HG02885 (cell line): ENCODE results near the gene DCP1B.

ENCODE experiments used
- ATAC-seq: cut with Tn5 transposase; IDR thresholded peaks from one replicate; pipeline ENCODE4 v1.9.1; 2021; ENCODE audit warnings: mild to moderate bottlenecking; ENCODE audit not compliant: unreplicated experiment, poor library complexity

The DCP1B gene

DNA sequence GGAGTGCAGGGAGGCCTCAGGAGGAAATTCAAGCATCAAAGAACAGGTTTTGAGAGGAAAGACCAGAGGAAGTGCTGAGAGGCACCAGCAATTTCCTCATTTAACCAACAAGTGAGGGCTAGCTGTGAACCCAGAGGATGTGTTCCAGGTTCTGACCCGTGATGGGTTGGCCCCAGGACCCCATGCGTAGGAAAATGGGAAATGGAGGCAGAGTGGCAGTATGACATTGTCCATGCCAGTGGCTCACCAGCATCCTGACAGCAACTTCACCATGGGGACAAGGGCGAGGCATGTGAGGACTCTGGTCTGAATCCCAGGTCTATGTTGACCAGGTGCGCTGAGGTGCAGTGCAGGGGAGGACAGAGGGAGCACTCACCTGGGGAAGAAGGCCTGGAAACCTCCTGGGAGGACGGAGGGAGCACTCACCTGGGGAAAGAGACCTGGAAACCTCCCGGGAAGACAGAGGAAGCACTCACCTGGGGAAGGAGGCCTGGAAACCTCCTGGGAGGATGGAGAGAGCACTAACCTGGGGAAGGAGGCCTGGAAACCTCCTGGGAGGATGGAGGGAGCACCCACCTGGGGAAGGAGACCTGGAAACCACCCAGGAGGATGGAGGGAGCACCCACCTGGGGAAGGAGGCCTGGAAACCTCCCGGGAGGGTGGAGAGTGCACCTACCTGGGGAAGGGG, 79.1 kb downstream of the DCP1B start:
- ATAC-seq = no peak

DNA sequence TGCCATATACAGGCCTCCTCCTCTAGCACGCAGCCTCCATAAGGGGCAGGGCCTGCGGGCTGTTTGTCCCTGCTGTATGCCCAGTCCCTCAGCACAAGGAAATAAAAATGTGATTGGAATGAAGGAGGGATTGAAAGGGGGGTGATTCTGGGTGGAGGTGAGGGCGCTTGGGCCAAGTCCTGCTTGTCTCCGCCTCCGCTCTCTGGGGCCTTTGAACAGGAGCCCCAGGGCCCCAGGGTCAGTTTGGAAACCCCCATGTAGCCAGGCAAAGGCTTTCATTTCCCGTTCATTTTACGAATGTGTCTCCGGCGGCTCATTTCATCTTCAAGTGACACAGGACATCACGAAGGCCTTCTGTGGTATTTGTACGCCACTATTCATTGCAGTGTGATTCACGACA, 81.3 kb downstream of the DCP1B start:
- ATAC-seq = no peak

DNA sequence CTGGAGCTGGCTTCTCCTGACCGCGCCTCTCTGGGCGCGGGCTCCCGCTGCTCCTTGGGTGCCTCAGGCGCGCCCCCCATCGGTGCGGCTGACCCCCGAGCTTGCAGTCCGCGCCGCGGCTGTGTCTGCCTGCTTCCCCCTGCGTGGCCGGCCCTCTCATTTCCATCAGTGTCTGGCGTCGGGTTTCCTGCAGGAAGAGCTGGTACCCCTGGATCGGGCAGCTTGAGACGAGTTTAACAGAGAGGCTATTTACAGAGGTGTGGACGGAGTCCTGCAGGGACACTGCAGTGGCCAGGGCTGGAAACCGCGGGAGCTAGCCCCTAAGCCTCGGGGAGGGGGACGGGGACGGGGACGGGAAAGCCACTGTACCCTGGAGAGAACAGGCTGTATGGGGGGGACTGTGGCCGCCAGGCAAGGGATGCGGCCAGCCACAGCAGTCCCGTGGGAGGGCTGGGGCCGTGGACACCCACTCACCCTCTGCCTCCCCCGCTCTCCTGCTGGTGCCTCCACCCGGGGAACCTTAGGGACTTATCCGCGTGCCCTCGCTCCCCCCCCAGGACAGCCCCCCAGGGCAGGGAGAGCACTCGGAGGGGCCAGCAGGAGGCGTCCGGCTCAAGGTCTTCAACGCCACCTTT, 82.1 kb downstream of the DCP1B start:
- ATAC-seq = no peak

DNA sequence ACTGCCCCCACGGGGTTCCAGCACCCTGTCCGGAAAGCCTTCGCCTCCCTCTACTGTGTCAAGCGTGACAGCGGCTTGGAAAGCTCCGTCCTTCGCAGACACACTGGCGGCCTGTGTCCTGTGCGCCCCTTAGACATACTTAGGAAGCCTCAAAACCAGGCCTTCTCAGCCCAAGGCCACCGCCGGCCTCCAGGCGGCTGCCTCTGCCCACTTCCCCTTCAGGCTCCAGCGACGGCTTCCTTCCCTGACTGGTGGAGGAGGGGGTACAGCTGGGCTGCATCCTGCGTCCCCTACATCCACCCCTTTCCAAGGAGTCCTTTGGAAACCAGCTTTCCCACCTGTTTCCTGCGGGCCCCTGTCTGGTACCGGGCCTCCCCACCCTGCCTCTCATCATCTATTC, 83.3 kb downstream of the DCP1B start:
- no peak for ATAC-seq

DNA sequence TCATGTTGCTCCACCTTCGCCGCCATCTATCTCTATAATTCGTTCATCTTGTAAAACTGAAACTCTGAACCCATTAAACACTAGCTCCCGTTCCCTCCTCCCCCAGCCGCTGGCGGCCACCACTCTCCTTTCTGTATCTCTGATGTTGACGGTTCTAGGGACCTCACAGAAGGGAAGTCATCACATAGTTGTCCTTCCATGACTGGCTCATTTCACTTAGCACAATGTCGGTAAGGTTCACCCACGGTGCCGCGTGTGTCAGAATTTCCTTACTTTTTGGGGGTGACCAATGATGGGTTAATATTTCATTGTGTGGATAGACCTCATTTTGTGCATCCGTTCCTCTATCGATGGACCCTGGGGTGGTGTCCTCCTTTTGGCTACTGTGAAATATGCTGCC, 83.8 kb downstream of the DCP1B start:
- no peak for ATAC-seq

DNA sequence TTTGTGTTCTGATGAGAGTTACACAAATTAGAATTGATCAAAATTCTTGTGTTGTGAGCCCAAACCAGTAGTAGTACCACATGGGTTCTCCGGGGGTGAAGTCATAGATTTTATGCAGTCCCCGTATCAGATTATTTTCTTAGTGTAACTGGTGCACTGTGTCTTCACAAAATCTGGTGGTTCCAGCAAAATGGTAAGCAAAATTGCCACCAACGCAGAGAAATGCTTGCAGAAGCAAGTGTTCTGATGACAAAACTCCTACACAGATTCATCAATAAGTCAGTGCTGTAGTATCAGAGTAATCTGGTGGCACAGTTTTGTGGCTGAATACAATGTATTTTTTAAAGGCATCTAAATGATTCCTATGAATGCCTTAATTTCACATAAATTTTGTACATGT, 84.5 kb downstream of the DCP1B start:
- no peak for ATAC-seq

DNA sequence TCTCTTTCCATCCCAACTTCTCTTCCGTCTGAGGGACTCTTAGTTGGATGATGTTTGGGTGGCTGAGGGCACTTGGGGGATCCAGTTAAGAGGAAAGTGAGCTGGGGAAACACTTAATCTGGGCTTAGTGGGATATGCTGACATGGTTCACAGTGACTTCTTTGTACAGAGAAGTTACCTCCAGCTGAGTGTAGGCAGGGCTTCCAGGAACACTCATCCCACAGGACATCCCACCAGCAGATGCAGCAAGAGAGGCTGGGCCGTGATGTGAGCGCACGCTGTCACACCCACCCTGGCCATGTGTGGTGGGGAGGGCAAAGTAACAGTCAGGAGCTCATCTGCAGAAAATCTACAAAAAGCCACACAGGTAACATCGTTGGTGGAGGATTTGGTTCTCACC, 85.0 kb downstream of the DCP1B start:
- no peak for ATAC-seq

DNA sequence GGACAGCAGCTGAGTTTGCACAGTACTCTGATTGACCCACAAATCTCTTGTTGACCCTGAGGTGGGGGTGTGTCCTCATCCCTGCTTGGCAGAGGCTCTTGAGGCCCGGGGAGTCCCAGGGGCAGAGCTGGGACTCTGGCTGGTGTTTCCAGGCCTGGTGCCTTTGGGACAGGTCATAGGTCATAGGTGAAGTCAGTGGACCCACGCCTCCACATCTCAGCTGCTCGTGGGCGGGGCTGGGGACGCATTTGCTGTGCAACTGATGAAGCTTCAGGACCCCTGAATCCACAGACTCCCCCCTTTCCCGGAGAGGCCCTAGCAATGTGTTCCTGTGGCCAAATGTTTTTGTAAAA, 85.4 kb downstream of the DCP1B start:
- no peak for ATAC-seq

DNA sequence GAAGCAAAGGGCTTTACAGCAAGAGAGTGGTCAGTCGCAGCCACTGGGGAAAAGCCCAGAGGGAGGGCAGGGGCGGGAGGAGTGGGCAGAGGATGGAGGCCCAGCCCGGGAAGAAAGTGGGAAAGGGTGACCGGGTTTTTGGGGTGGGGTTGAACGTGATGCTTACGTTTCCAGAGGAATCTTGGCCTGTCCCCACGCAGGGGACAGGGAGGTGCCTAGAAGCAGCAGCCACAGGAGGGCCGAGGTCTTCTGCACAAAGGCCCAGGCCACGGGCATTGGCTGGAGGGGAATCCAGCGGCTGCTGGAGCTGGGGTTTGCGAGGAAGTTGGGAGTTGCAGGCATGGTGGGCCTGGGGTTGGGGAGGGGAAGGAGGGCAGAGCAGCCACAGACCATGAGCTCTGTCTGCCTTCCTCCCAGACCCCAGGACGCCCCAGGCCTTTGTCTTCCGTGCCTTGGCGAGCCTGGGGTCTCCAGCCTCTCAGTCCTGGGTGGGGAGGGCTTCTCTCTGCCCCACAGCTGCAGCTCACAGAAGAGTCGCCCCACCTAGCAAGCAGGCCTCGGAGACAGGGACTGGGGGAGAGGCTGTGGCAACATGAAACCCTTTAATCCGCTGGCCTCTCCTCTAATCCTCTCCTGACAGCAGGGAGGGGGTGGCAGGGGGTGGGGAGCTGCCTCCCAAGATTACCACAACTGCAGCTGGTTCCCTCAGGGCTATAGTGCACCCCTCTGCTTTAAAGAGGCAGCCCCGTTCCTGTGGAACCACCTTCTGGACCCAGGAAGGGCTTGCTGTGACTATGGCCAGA, 86.0 kb downstream of the DCP1B start, which contains the start of gene CACNA2D4:
Gene CACNA2D4, minus strand, starts transcription at position 572 of the 803 bp plus-strand sequence. Its CDS starts 179 bp downstream, at position 393.
- no peak for ATAC-seq

DNA sequence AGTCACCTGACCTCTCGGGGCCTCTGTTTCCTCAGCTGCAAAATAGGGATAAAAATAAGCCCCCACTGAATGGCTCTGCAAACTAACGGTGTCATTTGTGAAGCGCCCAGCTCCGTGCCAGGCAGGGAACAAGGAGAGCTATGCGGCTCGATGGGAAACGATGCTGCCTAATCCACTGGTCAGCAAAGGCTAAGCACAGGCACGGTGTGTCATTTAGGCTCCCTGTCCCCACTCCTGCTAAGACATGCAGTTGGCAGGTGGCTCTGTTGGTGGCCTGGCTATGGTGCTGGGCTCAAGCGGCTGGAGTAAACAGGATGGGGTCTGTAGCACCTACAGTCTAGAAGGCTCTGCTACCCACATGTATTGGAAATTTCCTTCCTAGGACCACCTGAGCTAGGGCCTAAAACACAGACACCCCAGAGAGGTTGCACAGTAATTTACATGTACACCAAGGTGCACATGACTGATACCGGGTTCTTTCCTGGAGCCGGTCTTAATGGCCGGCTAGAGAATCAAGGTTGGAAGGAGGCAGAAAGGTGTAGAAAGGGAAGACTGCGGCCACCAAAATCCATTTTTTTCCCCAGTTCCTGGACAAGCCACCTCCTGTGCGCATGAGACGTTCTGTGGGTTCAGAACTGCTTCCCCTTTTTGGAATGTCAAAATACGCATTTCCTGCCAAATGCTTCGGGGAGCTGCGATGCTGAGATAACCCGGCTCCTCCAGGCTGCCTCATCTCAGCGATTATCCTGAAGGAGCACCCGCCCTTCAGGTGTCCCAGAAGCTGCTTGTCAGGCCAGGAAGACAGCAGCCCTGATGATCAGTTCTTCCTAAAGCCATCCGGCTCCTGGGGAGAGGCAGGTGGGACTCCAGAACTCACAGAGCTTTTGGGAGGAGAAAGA, 86.8 kb downstream of the DCP1B start:
- no peak for ATAC-seq

DNA sequence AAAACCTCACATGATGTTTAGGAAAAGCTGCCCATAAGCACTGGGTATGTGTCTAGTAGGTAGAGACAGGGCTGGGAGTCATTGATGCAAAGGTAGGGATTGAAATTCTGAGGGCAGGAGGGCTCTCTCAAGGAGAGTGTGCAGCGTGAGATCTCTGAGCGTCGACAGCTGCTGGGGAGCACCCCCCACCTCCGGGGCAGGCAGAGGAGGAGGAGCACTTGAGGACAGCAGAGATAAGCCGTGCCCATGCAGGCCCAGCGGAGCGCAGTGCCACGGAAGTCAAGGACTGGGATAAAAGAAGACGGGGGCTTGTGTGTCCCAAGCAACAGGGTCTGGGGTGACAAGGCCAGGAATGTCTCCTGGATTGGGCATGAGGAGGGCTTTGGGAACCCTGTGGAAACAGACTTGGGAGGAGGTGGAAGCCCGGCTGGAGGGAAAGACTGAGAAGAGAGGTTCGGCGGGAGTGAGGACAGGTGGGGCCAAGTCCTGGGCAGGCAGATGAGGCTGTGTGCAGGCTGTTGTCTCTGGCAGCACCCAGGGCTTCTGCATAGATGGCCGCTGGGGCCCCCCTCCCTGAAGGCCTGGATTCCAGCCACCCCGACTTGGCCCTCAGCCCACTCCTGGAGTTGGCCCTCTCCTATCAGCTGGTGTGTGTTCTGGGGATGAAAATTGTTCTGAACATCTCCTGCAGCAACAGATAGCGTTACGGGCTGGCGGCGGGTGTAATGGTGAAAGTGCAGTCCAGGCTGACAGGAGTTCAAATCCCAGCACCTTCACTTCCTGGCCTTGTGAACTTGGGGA, 87.7 kb downstream of the DCP1B start:
- no peak for ATAC-seq

DNA sequence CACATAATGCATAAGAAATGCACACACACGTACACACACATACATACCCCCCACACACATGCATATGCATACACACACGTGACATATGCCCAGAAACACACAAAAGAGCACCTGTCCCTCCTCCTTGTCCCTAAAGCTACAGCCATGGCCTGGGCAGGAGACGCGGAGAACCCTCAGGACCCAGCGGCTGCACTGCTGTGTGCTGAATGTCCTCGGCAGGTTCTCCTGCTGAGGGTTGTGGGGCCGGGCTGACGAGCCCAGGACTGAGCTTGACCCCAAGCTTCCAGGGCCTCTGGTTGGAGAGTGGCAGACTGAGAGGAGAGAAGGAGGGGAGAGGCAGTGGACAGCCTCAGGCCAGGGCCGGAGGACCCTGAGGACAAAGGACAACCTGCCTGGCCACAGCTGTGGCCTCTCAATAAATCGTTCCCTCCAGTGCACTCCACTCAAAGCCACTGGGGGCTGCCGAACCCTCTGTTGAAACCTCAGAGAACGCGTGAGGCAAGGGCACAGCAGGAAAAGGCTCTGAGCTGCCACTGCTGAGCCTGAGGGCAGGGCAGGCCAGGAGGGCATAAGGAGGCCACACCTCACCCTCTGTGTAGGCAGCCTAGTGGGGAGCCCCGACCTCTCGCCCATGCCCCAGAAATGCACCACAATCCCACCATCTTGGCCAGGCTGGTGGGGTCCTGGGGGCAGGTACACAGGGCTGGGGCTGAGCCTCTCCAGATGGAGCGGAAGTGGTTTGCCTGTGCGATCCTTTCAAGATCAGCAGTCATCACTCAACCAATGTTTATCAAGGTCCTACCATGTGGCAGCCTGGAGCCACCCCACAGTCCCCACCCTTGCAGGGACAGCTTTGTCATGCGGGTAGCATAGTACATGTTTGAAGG, 88.9 kb downstream of the DCP1B start:
- no peak for ATAC-seq

DNA sequence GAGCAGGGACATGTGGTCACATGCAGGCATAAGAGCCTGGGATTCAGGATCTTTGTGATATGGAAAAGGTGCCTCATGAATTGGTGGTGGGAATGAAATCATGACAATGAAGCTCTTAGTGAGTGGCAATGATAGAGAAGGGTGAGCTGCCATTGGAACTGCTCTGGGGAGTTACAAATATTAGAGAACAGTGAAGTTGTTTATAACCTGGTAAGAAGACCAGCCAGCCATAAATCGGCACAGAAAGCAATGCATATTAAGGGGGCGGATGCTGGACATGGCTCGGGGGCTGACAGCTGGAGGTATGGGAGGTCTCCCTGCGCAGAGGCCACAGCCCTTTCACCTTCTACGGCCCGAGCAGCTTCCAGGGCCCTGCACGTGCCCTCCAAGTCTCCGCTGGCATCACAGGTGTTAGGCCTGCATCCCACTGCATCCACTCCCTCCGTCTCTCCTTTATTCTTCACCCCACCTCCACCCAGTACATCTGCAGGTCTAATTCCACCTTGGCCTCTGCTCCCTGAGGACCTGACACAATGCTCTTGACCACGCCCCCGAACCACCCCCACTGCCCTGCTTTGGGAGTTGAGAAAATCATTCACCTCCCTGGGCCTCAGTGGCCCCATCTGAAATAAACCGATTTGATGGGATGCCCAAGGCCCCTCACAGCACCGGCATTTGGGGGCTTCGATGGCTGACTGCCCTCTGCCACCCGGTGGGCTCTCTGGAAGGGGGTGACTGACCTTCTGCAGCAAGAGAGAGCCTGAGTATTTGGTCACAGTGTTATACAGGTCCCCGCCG, 89.9 kb downstream of the DCP1B start:
- no peak for ATAC-seq

DNA sequence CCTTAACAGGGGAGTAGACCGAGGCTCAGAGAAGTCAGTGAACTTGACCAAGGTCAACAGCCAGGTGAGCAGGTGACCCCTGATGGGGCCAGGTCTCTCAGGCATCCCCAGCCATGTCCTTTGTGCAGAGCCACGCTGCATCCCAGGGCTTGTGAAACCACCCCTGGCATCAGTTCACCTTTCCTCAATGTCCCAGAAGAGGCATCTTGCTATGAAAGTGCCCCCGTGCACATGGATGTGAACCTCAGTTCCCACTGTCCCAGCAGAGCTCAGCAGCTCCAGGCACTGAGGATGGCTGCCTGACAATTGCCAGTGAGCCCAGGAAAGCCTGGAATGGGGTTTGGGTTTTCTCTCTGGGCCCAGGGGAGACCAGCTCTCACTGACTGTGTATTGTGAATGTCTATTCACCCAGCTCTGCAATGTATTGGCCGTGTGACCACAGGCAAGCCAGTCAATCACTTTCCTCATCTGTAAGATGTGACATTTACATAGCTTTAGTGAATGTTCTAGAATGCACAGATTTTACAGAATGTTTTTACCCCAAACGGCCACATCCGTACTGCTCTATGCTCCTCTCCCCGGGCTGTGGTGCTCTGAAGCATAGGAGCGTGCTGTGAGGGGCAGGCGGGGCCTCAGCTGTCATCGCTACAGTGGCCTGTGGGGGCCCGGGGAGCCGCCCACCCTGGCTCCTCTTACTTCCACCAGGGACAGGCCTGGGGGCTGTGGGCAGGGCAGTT, 90.7 kb downstream of the DCP1B start:
- ATAC-seq = no peak

DNA sequence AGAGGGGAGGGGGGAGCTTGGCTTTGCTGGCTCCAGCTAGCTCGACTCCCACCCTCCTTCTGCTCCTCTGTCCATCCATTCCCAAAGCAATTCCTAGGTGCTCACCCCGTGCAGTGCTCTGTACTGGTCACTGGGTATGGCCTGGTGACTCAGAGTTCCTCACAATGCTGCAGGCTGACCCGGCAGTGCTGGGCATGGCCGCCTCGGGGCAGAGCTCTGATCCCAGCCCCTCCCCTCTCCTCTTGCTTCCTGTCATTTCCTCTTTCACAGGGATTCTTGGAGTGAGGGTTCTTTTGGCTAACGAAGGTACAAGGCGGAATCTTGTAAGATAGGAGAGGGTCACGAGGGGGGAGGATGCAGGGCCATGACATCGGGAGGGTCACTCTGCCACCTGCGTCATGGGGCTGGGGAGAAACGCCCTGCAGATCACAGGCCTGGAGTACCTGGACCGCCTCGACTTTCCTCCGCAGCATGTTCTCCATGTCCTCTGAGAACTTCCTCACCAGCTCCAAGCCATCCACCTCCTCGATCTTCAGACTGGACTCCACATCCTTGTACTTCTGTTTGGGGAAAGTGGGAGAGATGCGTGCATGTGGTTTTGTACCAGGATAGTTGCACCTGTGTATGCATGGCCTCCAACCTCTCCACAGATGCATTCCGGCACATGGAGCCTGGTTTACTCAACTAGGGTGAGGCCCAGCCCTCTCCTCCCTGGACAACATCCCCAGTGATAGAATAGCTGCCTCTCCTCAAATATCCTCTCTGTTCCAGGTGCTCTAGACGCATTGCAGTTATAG, 91.5 kb downstream of the DCP1B start:
- no peak for ATAC-seq
